HG02981 (cell line): ENCODE results near the gene CAPZB.

Source experiments
- ATAC-seq: cut with Tn5 transposase; IDR thresholded peaks from one replicate; pipeline ENCODE4 v1.9.1; 2021; ENCODE audit warnings: mild to moderate bottlenecking, moderate library complexity; ENCODE audit not compliant: unreplicated experiment

Gene CAPZB

GRCh38 chr1:19336543-19336942 lies 148.8 kb downstream of the CAPZB start:
- no peak for ATAC-seq

- no peak for ATAC-seq
Measured at GRCh38 chr1:19333587-19334354, 151.6 kb downstream of the CAPZB start.

DNA sequence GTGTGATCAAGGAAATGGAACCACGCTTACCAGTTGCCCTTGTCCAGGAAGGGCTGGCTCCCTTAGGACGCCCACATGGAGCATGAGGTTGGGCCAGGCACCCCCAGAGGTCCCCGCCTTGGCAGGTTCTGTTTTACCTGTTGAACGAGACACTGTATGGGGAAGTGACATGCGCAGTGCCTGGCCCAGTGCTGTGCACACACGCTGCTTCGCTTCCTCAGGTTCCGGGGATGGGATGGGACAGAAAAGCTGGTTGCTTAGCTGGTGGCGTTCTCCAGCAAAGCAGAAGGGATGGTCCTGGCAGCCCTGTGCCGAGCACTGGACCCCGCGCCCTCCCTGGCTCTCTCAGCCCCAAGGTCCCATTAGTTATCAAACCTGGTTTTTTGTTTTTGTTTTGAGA lies 152.5 kb downstream of the CAPZB start:
- ATAC-seq: no peak

GRCh38 chr1:19331262-19331878 lies 154.0 kb downstream of the CAPZB start:
- no peak for ATAC-seq

DNA sequence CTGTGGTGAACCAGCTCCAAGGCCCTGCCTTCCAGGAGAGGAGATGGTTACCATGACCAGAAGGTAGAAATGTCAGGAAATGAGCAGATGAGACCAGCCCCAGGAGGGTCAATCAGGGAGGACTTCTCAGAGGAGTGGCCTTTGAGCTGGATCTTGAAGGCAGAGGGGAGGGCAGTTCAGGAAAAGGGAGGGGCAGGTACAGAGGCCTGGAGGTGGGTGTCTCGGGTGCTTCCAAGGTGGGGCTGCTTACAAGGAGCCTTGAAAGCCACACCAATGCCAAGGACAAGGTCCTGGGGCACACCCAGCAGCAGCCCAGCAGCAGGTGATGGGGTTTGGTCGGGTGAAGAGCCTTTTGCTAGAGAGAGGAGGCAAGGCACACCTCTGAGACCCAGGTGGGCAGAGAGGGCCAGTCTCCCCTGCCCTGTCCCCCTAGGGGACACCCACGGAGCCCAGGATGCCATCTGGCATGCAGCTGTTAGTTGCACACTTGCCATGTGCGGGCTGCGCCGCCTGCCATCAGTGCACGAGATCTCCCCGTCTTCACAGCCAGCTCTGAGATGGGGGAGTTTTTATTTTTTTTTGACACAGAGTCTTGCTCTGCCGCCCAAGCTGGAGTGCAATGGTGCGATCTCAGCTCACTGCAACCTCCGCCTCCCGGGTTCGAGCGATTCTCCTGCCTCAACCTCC lies 154.7 kb downstream of the CAPZB start:
- no peak for ATAC-seq

- no peak for ATAC-seq
Measured at GRCh38 chr1:19329611-19330010, 155.7 kb downstream of the CAPZB start.

DNA sequence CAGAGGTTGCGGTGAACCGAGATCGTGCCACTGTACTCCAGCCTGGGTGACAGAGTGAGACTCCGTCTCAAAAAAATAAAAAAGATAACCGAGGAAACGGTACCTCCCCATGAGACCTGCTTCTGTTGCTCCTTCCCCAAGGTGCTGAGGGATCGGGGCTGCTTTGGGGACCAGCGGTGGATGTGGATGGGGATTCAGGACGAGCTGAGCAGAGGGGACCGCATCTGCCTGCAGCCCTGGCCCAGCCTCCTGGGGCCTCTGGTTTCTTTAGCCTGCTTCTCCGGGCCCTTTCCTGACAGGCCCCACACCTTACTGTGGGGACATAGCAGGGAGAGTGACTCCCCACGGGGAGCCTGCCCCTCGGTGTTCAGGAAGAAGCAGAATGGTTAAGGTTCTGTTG lies 156.2 kb downstream of the CAPZB start:
- ATAC-seq: no peak

GRCh38 chr1:19328486-19328885 lies 156.9 kb downstream of the CAPZB start:
- no peak for ATAC-seq

DNA sequence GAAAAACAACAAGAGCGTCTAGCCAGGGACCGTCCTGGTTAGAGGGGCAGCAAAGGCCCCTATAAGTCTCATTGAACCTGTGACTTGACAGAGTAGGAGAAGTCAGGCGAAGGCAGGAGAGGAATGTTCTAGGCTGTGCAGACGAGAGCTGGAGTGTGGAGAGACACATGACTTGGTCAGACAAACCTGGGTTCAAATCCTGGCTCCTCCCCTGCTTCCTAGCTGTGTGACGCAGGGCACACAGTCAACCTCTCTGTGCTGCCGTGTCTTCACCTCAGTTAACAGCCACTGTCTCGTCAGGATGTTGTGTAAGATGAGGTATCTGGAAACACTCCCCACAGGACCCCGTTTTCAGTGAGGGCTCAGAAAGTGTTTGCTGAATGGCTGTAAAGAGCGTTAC lies 157.6 kb downstream of the CAPZB start:
- ATAC-seq: no peak

- ATAC-seq: no peak
Measured at GRCh38 chr1:19327301-19327700, 158.0 kb downstream of the CAPZB start.

DNA sequence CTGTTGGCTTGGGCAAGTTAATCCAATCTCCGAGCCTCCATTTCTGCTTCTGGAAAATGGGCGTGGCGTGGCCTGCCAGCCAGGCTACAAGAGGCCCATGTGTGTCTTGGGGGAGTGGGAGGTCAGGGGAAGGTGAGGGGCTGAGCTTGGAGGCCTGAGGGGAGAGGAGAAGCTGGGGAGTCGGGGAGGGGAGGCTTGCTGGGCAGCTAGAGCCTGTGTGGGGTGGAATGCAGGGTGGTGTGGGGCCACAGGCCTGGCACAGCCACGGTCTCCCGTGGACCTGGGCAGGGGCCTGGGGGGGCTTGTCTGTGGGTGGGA lies 158.6 kb downstream of the CAPZB start:
- ATAC-seq: no peak

- no peak for ATAC-seq
Measured at GRCh38 chr1:19325958-19326747, 159.2 kb downstream of the CAPZB start.

GRCh38 chr1:19325368-19325957 lies 159.9 kb downstream of the CAPZB start:
- no peak for ATAC-seq

- ATAC-seq: no peak
Measured at GRCh38 chr1:19324665-19324990, 160.7 kb downstream of the CAPZB start.

- no peak for ATAC-seq
Measured at GRCh38 chr1:19323987-19324664, 161.2 kb downstream of the CAPZB start.

GRCh38 chr1:19322481-19322880 lies 162.9 kb downstream of the CAPZB start:
- no peak for ATAC-seq

DNA sequence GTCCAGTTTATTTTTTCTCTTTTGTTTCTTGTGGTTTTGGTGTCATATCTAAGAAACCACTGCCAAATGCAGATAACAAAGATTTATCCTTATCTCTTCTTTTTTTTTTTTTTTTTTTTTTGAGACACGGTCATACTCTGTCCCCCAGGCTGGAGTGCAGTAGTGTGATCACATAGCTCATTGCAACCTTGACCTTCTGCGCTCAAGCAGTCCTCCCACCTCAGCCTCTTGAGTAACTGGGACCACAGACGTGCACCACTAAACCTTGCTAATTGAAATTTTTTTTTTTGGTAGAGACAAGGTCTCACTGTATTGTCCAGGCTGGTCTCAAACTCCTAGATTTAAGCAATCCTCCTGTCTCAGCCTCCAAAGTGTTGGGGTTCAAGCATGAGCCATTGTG lies 164.3 kb downstream of the CAPZB start:
- no peak for ATAC-seq

DNA sequence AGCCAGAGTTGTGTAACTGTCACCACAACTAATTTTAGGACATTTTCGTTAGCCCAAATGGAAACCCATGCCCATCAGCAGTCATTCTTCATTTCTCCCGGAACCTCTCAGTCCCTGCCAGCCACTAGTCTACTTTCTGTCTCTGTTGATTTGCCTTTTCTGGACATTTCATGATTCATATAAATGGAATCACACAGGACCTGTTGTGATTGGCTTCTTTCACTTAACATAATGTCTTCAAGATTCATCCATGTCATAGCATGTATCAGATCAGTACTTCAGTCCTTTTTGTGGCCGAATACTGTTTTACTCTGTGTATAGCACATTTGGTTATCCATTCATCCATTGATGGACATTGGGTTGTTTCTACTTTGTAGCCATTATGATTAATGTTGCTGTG lies 166.1 kb downstream of the CAPZB start:
- no peak for ATAC-seq

DNA sequence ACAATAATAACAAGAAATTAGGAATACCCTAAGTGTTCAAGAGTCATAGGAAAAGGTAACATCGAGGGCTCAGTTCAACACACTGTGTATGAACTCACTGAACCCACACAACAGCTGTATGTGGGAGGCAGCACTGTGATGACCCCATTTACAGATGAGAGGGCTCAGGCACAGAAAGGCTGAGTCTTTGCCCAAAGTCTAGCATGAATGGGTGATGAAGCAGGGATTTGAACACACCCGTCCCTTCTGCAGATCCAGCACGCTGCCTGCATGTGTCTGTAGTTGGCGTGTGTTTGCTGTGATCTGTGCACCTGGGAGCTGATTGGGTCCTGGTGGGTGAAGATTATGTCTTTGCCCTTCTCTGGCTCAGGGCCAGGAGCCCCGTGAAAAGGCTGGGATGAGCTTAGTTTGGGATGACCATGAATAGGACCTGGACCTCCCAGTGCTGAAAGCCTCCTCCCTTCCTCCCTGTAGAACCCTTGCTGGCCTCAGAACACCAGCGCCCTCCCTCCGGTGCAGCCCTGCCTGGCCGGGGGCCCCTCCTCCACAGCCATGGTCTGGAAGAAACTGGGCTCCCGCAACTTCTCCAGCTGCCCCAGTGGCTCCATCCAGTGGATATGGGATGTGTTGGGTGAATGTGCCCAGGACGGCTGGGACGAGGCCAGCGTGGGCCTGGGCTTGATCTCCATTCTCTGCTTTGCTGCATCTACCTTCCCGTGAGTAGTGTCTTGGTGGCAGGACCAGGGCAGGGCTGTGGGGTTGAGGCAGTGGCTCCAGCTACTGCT lies 168.0 kb downstream of the CAPZB start:
- ATAC-seq: no peak
